AG04450 (cell line): ENCODE data around the gene LENG9. TPM values are rescaled to one million over a fixed set of nuclear protein-coding genes. Genes with fewer than 3 reads are reported as not detected.

Experiments
- CTCF ChIA-PET: fragments of 300-600, 350-600 bp; formaldehyde crosslinking; extraction: SDS; loops from one replicate; lab custom pipeline; 2022; ENCODE audit warnings: antibody characterized with exemption, inconsistent platforms; lab: Charles Lee
- POLR2A ChIA-PET: fragments of 350-600 bp; formaldehyde crosslinking; extraction: SDS; loops from one replicate; lab custom pipeline; 2021; ENCODE audit warnings: antibody characterized with exemption, inconsistent platforms; lab: Yijun Ruan, JAX
- DNase-seq: peaks from one replicate; pipeline ENCODE4 v3.0.0-alpha.2; 2011; ENCODE audit warnings: low read depth, low spot score
- H3K27ac ChIP-seq: one replicate; pipeline ENCODE4 v1.5.1; 2012; ENCODE audit warnings: low read depth, low read length, control low read depth
- H3K27me3 ChIP-seq: one replicate; pipeline ENCODE4 v1.6.0; 2012; ENCODE audit warnings: low read length; ENCODE audit not compliant: control insufficient read depth, insufficient read depth
- H3K4me3 ChIP-seq: 2 replicates; pipeline ENCODE4 v1.5.1; 2011; ENCODE audit warnings: mild to moderate bottlenecking, low read depth, low read length, control low read depth
- H3K9me3 ChIP-seq: 2 replicates; pipeline ENCODE4 v1.5.1; 2012; ENCODE audit warnings: low read length; ENCODE audit not compliant: control insufficient read depth, insufficient read depth
- polyA plus RNA-seq: library from polyadenylated mRNA; depleted of rRNA; stranded (reverse); fragments of >200 nt; gene quantifications from 2 replicates; pipeline ENCODE4 v1.2.3, GENCODE V29; 2011
- TF ChIP-seq, protein P1 (sequence below): IDR thresholded peaks from 2 replicates; pipeline ENCODE4 v1.5.1; 2011; ENCODE audit warnings: low read depth, low read length, control low read depth, inconsistent platforms

Gene LENG9
- polyA plus RNA-seq, 1 experiment, result 0.63 TPM

DNA sequence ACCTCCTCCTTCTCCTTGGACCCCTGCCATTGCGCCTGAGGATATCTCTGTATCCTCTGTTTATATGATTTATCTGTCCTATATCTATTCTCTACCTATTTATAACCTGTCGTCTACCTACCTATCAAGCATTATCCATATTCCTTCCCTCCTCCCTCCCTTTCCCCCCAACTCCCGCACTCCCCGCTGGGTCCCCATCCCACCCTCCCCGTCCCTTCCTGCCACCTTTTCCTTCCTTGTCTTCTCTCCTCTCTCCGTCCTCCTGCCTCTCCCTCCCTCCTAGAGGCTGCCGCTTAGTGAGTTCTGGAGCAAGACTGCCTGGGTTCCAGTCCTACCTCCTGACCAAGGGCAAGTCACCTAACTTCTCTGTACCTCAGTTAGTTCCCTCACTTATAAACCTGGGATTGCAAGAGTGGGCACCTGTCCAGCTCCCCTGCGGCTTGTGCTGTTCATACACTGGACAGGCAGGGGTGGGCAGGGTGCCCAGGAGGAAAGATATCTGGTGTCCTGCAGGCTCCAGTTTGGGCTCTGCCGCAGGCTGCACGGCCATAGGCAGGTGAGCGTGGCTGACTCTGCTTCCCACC lies 32.2 kb downstream of the LENG9 start:
- peaks cover 15% of the 10 kb centered on the region for H3K27me3 ChIP-seq
- H3K4me3 ChIP-seq, result no peak overlapping the region
- TF ChIP-seq, protein P1, sequence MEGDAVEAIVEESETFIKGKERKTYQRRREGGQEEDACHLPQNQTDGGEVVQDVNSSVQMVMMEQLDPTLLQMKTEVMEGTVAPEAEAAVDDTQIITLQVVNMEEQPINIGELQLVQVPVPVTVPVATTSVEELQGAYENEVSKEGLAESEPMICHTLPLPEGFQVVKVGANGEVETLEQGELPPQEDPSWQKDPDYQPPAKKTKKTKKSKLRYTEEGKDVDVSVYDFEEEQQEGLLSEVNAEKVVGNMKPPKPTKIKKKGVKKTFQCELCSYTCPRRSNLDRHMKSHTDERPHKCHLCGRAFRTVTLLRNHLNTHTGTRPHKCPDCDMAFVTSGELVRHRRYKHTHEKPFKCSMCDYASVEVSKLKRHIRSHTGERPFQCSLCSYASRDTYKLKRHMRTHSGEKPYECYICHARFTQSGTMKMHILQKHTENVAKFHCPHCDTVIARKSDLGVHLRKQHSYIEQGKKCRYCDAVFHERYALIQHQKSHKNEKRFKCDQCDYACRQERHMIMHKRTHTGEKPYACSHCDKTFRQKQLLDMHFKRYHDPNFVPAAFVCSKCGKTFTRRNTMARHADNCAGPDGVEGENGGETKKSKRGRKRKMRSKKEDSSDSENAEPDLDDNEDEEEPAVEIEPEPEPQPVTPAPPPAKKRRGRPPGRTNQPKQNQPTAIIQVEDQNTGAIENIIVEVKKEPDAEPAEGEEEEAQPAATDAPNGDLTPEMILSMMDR, result no peak
- CTCF ChIA-PET, result no interaction called here
- no peak for DNase-seq
- no peaks in the 10 kb centered on the region; the same call in 1 of the 2 replicates for H3K9me3 ChIP-seq
- H3K27ac ChIP-seq, result no peak overlapping the region
- POLR2A ChIA-PET, result interaction anchor here (0.9 to 1.1 kb wide), 3 partner anchors 17 to 32 kb away, joined by 3 to 5 read pairs (median 4); partner anchors contain the start of genes LENG8 and LENG9

DNA sequence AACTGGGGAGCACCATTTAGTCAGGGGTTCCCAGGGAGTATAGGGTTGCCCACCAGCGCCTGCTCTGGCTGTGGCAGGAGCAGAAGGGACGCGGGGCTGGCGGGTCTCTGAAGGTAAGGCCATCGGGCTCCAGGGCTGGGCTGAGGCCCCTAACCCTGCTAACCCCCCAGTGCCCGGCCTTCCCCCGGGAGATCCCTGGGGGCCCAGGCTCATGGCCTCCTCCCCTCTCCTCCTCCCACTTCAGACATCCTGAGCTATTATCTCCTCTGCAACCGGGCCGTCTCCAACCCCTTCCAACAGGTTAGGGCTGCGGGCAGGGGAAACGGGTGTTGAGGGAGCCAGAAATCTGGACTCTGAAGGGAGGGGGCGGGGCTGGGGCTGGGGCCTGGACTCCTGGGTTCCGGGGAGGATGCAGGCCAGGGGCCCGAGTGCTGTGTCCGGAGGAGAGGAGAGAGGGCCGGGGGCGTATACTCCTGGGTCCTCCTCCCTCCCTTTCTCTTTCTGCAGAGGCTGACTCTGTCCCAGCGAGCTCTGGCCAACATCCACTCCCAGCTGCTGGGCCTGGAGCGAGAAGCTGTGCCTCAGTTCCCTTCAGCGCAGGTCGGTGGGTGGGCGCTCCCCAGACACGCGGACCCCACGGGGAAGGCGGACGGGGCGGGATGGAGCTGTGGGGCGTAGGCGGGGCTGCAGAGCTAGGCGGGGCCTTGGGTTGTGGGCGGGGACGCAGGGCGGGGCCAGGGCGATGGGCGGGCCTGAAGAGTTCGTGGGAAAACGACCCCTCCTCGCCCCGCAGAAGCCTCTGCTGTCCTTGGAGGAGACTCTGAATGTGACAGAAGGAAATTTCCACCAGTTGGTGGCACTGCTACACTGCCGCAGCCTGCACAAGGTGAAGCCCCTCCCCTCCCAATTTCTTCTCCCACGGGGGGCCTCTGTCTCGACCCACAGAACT lies 33.0 kb downstream of the LENG9 start:
- POLR2A ChIA-PET, result interaction anchor here (0.6 to 1.1 kb wide), 4 partner anchors 13 to 33 kb away, joined by 3 to 5 read pairs (median 4); partner anchors contain the start of genes LENG8 and LENG9
- no peak overlapping the region for H3K27ac ChIP-seq
- no peaks in the 10 kb centered on the region; the same call in 1 of the 2 replicates for H3K9me3 ChIP-seq
- H3K27me3 ChIP-seq, result peaks cover 15% of the 10 kb centered on the region
- no peak for DNase-seq
- CTCF ChIA-PET, result no interaction called here
- TF ChIP-seq, protein P1, result no peak
- H3K4me3 ChIP-seq, result peak overlapping the region; percentile 56

DNA sequence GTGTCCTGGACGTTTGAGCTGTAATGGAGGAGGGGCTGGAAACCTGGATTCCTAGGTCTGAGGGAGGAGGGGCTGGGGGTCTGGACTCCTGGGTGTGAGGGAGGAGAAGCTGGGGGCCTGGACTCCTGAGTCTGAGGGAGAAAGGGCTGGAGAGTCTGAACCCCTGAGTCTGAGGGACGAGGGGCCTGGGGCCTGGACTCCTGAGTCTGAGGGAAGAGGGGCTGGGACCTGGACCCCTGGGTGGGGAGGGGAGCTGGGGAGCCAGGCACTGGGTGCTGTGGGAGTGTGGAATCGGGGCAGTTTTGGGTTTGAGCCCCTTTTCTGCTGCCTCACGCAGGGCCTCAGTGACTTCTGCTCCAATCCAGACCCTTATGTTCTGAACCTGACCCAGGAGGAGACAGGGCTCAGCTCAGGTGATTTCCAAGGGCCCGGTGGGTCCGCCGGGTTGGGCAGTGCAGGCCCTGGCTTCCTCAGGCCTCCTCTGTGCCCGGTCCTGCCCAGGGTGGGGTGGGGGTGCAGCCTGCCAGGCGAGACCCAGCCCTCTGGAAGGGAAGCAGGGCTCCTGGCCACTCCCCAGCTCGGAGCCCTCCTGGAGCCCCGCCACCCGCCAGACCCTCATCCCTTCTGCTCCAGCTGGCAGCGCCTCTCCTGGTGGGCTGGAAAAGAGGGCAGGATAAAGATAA lies 33.9 kb downstream of the LENG9 start:
- POLR2A ChIA-PET, result interaction anchor here (0.6 to 1.0 kb wide), 2 partner anchors 10 to 19 kb away, joined by 4 read pairs; partner anchors contain the start of gene LENG8
- H3K4me3 ChIP-seq, result no peak overlapping the region
- no peak for DNase-seq
- no peak overlapping the region for H3K27ac ChIP-seq
- TF ChIP-seq, protein P1, result no peak
- CTCF ChIA-PET, result no interaction called here
- H3K27me3 ChIP-seq, result peaks cover 16% of the 10 kb centered on the region
- H3K9me3 ChIP-seq, result no peaks in the 10 kb centered on the region; the same call in 1 of the 2 replicates

DNA sequence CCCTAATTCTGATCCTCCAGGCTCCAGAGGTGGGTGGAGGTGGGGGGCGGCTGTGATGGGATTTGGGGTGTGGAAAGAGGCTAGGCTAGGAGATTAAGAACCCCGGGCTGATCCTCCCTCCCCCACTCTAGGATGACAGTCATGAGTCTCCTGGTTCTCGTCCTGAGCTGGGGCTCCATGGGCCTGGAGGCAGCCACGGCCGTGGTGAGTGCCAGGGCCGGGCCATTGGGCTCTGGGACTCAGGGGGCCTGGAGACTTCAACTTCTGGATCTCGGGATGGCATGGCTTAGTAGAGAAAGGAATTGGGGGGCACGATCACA lies 34.4 kb downstream of the LENG9 start:
- CTCF ChIA-PET, result no interaction called here
- peaks cover 22% of the 10 kb centered on the region for H3K27me3 ChIP-seq
- POLR2A ChIA-PET, result interaction anchor here (0.6 to 1.0 kb wide), 2 partner anchors 9 to 20 kb away, joined by 4 read pairs; partner anchors contain the start of gene LENG8
- no peak overlapping the region for H3K27ac ChIP-seq
- H3K9me3 ChIP-seq, result peaks cover 4% of the 10 kb centered on the region; the same call in 1 of the 2 replicates
- DNase-seq, result no peak
- no peak overlapping the region for H3K4me3 ChIP-seq
- TF ChIP-seq, protein P1, result no peak
